ENCODE results near the gene GPHN.
"Not testable (repeated sequence)": the region's sequence is repeated elsewhere in the genome, so short reads cannot be mapped to it uniquely, and the experiment has no call there.

The GPHN gene

GRCh38 chr14:66696326-66696725, 188.4 kb downstream of the GPHN start:
- no peak for DNase-seq

GRCh38 chr14:66698503-66698902, 190.6 kb downstream of the GPHN start:
- no peak for DNase-seq

DNA sequence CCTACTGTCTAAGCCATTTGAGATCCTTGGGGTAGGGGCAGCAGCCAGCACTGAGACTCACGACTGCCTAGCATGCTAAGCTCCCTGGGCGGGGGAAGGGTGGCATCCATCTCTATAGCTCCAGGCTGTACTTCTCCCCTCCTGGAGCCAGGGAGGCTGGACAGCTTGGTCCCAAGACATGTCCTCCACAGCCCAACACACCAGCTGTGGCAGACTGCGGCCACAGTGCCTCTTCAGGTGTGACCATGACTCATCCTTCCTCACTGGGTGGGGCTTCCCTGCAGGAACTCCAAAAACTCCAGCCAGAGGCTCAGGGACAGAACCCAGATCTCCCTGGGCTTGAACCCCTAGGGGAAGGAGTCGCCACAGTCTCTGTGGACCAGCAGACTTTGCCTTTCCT, 193.9 kb downstream of the GPHN start:
- no peak for DNase-seq

DNA sequence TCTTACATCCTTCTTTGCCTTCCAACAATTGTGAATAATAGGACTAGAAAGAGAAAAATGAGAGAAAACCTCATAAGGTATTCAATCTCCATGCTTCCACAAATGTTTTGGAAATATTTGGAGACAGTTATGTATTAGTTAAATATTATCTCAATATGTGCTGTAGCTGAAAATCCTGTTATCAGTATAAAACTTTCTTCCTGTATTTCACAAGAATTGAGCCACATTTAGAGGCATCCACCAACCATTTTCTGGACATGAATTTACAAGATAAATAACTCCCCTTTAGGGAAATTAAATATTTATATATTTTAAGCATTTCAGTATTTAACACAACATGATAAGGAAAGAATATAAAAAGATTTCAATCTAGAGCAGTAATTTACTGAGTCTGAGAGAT, 200.3 kb downstream of the GPHN start:
- no peak for DNase-seq

- DNase-seq: no peak
Observed at GRCh38 chr14:66709291-66709690, 201.3 kb downstream of the GPHN start.

GRCh38 chr14:66714291-66714690, 206.3 kb downstream of the GPHN start:
- not testable (repeated sequence) for DNase-seq

DNA sequence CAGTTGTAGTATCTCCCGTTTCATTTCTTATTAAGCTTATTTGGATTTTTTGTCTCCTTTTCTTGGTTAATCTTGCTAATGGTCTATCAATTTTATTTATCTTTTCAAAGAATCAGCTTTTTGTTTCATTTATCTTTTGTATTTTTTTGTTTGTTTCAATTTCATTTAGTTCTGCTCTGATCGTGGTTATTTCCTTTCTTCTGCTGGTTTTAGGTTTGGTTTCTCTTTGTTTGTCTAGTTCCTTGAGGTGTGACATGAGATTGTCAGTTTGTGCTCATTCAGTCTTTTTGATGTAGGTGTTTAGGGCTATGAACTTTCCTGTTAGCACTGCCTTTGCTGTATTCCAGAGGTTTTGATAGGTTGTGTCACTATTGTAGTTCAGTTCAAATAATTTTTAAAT, 207.4 kb downstream of the GPHN start:
- not testable (repeated sequence) for DNase-seq

DNA sequence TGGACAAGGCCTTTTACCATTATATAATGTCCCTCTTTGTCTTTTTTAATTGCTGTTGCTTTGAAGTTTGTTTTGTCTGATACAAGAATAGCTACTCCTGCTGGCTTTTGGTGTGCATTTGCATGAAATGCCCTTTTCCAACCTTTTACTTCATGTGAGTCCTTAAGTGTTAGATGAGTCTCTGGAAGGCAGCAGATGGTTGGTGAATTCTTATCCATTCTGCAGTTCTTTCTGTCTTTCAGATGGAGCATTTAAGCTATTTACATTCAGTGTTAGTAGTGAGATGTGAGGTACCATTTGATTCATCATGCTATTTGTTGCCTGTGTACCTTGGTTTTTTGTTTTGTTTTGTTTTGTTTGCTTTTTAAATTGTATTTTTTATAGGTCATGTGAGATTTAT, 208.3 kb downstream of the GPHN start:
- no peak for DNase-seq

DNA sequence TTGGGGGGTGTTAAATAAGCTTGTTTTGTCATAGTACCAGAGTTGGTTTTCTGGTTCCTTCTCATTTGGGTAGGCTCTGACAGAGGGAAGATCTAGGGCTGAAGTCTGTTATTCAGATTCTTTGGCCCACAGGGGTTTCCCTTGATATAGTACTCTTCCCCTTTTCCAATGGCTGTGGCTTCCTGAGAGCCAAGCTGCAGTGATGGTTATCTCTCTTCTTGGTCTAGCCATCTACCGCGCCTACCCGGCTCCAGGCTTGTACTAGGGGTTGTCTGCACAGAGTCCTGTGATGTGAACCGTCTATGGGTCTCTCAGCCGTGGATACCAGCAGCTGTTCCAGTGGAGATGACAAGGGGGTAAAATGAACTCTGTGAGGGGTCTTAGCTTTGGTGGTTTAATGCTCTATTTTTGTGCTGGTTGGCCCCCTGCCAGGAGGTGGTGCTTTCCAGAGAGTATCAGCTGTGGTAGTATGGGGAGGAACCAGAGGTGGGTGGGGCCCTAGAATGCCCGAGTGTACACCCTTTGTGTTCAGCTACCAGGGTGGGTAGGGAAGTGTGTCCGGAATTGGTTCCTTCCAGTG, 209.7 kb downstream of the GPHN start:
- no peak for DNase-seq

- no peak for DNase-seq
Observed at GRCh38 chr14:66724996-66725395, 217.0 kb downstream of the GPHN start.

DNA sequence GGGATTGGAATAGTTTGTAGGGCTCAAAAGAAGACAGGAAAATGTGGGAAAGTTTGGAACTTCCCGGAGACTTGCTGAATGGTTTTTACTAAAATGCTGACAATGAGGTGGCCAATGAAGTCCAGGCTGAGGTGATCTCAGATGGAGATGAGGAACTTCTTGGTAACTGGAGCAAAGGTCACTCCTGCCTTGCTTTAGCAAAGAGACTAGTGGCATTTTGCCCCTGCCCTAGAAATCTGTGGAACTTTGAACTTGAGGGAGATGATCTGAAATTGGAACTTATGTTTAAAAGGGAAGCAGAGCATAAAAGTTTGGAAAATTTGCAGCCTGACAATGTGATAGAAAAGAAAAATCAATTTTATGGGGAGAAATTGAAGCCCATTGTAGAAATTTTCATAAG, 223.4 kb downstream of the GPHN start:
- not testable (repeated sequence) for DNase-seq

DNA sequence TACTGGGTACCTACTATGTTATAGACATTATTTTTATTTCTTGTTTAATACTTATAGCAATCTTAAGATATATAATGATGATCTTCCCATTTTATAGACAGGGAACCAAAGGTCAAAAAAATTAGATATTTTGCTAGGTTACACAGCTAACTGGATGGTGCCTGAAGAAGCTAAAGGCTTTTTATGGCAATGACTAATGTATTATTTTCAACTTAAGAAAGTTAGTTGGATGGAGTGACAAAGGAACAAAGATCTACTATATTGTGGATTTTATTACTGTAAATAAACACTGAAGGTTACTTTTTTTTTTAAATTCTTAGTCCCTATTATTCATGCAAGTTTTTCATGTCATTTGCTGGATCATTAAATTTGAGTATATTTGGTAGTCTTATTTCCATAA, 227.9 kb downstream of the GPHN start:
- no peak for DNase-seq

GRCh38 chr14:66739826-66740225, 231.9 kb downstream of the GPHN start:
- DNase-seq: no peak

GRCh38 chr14:66745078-66745477, 237.1 kb downstream of the GPHN start:
- no peak for DNase-seq

DNA sequence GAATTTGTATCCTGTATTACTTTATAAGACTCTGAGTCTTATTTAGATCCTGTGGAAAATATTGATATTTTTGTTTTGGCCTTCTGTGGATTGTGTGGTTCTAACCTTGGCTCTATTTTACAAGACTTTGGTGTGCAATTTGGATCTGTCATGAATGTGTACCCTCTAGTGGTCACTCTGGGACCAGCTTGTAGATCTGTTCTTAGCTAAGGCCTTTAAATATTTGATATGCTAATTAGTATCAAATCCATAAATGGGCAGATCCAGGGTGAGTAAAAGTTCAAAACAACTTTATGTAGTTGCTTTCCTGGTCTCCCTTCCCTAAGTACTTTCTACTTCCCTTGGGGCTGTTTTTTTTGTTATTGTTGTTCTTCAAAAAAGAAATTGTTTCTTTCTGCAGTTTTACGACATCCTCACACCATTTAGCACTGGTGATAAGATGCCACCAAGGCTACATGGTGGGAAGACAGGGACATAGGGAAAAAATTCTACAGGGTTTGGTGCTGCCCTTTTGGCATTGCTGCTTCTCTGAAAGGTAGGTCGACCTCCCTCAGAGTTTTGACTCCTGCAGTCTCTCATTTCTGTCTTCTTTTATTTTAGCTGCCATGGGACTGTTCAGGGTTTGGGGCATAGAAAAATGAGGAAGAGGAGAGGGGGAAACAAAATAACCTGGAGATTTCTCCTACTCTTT, 238.5 kb downstream of the GPHN start:
- DNase-seq: no peak

- DNase-seq: no peak
Observed at GRCh38 chr14:66752109-66752508, 244.2 kb downstream of the GPHN start.

DNA sequence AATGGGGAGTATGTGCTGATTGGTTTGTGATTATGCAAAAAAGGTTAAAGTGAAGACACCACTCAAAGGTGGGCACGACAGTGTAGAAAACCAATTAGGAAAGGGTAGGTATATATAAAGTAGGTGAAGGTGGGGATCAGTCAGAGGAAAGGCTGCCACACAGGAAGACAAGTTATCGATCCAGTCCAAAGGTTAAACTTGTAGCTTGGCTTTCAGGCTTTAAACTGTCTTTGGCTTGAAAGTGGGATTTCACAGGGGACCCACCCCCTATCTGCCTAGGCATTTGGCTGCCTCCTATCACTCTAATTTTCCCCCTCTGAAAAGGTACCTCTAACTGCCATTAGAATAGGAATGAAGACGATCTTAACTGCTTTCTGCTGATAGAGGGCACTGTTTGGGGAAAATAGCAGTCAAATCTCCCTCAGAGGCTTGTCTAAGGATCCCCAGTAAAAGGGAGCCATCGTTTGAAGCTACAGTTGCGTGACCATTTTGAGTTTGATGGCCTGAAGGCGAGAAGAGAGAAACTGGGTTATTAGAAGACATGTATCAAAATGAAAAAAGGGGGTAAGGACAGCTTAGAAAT, 250.2 kb downstream of the GPHN start:
- DNase-seq: no peak

DNA sequence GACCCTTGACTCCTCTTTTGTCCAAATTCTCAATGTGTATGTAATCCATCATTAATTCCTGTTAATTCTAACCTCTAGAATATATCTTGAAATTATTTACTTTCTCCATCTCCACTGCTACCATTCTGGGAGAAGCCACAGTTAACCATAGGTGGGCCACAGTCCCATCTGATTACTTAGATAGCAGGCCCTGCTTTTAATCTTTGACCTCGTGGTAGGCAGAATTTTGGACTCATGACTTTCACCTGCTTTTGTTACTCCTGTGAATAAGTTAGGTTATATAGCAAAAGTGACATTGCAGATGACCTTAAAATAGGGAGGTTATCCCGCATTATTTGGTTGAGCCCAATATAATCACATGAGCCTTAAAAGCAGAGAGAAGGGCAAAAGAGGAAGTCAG, 264.2 kb downstream of the GPHN start:
- no peak for DNase-seq

GRCh38 chr14:66782853-66783252, 274.9 kb downstream of the GPHN start:
- no peak for DNase-seq

DNA sequence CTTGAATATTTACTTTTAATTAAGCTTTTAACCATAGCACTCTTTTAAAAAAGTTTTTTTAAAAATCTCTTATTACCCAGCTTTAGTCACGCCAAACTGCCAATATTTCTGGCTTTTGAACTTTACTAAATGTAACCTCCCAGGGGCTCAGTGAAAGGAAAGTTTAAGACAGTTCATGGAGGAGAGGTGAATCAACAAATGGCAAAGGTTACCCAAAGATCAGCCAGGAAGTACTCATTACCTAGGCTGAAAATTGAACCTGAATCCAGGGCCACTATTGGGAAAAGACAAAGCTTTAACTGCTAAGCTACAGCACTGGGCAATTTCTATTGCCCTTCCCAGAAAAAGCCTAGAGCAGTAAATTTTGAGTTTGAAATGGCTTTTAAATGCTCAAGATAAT, 282.2 kb downstream of the GPHN start:
- no peak for DNase-seq

DNA sequence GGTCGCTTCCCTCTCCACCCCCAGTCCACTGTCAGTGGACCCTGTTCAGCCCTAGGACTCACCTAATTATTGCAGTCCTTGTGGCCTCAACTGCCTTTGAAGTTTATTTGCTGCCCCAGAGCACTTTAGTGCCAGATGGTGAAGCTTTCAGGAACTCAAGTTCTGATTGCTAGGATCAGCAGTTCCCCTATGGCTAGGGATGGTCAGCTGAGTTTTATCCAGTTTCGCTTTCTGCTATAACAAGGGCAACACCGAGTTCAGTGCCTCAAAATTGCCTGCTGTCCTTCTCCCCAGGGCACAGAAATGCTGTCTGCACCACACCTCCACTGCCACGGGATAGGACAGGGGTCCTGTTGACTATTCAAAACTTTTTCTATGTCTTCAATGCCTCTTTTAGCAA, 295.0 kb downstream of the GPHN start:
- DNase-seq: no peak

- no peak for DNase-seq
Observed at GRCh38 chr14:66804141-66804540, 296.2 kb downstream of the GPHN start.

- no peak for DNase-seq
Observed at GRCh38 chr14:66813636-66814035, 305.7 kb downstream of the GPHN start.

DNA sequence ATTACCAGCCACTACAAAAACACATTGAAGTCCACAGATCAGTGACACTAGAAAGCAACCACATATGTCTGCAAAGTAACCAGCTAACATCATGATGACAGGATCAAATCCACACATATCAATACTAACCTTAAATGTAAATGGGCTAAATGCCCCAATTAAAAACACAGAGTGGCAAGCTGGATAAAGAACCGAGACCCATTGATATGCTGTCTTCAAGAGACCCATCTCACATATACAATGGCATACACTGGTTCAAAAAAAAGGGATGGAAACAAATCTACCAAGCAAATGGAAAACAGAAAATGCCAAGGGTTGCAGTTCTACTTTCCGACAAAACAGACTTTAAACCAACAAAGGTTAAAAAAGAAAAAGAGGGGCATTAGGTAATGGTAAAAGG, 307.7 kb downstream of the GPHN start:
- DNase-seq: no peak

GRCh38 chr14:66824251-66824650, 316.3 kb downstream of the GPHN start:
- DNase-seq: no peak
